Measurements from ENCODE around the gene ZDHHC8.

DNA sequence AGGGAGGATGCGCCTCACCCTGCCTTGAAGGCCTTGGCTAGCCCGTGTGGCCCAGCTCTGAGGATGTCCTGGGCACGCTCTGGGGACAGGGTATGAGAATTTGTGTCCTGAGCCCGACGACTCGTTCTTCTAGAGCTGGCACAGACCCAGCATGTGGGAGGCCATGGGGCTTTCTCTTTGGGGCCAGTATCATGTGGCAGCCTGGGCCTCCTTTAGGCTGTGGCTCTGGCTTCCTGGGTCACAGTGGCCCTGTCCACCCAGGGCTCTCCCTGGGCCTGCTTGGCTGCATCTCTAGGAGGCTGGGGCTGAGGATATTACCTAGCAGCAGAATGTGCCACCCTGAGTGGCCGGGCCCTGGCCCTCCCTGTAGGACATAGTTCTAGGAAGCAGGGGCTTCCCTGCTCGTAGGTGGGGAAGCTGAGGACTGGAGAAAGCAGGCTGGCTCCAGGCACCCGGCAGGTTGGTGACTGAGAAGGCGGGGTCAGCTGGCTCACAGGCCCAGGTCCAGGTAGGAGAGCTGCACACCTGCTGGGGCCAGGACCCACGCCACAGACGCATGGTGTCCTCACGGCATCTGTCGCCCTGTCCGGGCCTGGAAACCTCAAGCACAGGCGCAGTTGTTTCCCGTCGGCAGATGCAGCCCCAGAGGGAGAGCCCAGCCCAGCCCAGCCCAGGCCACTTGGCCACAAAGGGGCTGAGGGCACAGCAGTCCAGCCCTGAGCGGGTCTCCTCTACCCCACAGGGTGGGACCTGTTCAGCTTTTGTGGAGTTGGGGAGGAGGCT, 12.5 kb downstream of the ZDHHC8 start:
- TF ChIP-seq, protein P1, sequence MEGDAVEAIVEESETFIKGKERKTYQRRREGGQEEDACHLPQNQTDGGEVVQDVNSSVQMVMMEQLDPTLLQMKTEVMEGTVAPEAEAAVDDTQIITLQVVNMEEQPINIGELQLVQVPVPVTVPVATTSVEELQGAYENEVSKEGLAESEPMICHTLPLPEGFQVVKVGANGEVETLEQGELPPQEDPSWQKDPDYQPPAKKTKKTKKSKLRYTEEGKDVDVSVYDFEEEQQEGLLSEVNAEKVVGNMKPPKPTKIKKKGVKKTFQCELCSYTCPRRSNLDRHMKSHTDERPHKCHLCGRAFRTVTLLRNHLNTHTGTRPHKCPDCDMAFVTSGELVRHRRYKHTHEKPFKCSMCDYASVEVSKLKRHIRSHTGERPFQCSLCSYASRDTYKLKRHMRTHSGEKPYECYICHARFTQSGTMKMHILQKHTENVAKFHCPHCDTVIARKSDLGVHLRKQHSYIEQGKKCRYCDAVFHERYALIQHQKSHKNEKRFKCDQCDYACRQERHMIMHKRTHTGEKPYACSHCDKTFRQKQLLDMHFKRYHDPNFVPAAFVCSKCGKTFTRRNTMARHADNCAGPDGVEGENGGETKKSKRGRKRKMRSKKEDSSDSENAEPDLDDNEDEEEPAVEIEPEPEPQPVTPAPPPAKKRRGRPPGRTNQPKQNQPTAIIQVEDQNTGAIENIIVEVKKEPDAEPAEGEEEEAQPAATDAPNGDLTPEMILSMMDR (IDR thresholded peaks at IDR 0.05) = no peak
- no peak for TF ChIP-seq POLR2AphosphoS5 (IDR thresholded peaks at IDR 0.05)
- no peak for TF ChIP-seq POLR2A (IDR thresholded peaks at IDR 0.05)
